Caco-2 (cell line): ENCODE results near the gene CD244. TPM values are rescaled to one million over a fixed set of nuclear protein-coding genes. Genes with fewer than 3 reads are reported as not detected.

Source experiments
- BruUV-seq: library from RNA; stranded (reverse); fragments of 400-500 nt; replicated peaks from 2 replicates; lab custom pipeline; 2021; lab: Mats Ljungman, UMichigan
- CTCF ChIA-PET: fragments of 300-600 bp; sonication (Branson Sonifier 250); formaldehyde crosslinking; loops from one replicate; lab custom pipeline; 2022; ENCODE audit warnings: antibody characterized with exemption; lab: Charles Lee
- POLR2A ChIA-PET: fragments of 300-600 bp; sonication (Branson Sonifier 250); formaldehyde crosslinking; loops from one replicate; lab custom pipeline; 2022; ENCODE audit warnings: antibody characterized with exemption; lab: Charles Lee
- DNase-seq, 2 experiments: peaks; one replicate each; pipeline versions ENCODE4 v3.0.0 to v3.0.0-alpha.2; 2020 to 2022
- H3K27me3 ChIP-seq: replicated peaks from 2 replicates; pipeline ENCODE4 v1.6.0; 2011; ENCODE audit warnings: low read length; ENCODE audit not compliant: control insufficient read depth, insufficient read depth
- H3K36me3 ChIP-seq: 2 replicates; pipeline ENCODE4 v1.5.1; 2011; ENCODE audit warnings: low read length; ENCODE audit not compliant: control insufficient read depth, insufficient read depth
- H3K4me1 ChIP-seq: fragments of 250-450 bp; sonication (Bioruptor Pico); 2 replicates; pipeline ENCODE4 v1.5.1; 2020; ENCODE audit warnings: mild to moderate bottlenecking
- H3K4me3 ChIP-seq: 2 replicates; pipeline ENCODE4 v1.5.1; 2011; ENCODE audit warnings: low read depth, mild to moderate bottlenecking, control low read depth, low read length
- H3K9me3 ChIP-seq: fragments of 250-450 bp; sonication (Bioruptor Pico); 2 replicates; pipeline ENCODE4 v1.5.1; 2020; ENCODE audit warnings: mild to moderate bottlenecking, moderate library complexity
- H3K27ac Mint-ChIP-seq: one replicate; pipeline ENCODE4 v1.8.0; 2022; ENCODE audit warnings: mixed read lengths; ENCODE audit not compliant: unreplicated experiment
- H3K27me3 Mint-ChIP-seq: one replicate; pipeline ENCODE4 v1.8.0; 2022; ENCODE audit warnings: mixed read lengths; ENCODE audit not compliant: insufficient read depth, unreplicated experiment
- H3K36me3 Mint-ChIP-seq: one replicate; pipeline ENCODE4 v1.8.0; 2022; ENCODE audit warnings: mild to moderate bottlenecking, mixed read lengths; ENCODE audit not compliant: insufficient read depth, unreplicated experiment
- H3K4me1 Mint-ChIP-seq: one replicate; pipeline ENCODE4 v1.8.0; 2022; ENCODE audit warnings: low read depth, mixed read lengths; ENCODE audit not compliant: unreplicated experiment
- H3K4me3 Mint-ChIP-seq: one replicate; pipeline ENCODE4 v1.8.0; 2022; ENCODE audit warnings: mild to moderate bottlenecking, moderate library complexity, mixed read lengths; ENCODE audit not compliant: unreplicated experiment
- H3K9me3 Mint-ChIP-seq: one replicate; pipeline ENCODE4 v1.8.0; 2022; ENCODE audit warnings: mixed read lengths; ENCODE audit not compliant: unreplicated experiment
- intact Hi-C: fragments of 100-400 bp; cut with micrococcal nuclease; formaldehyde crosslinking; loops from one replicate; pipeline ENCODE4 v1.10.0; 2022; ENCODE audit not compliant: unreplicated experiment
- total RNA-seq: library from RNA; stranded (reverse); gene quantifications from 2 replicates; pipeline ENCODE4 v1.2.3, GENCODE V29; 2022
- TF ChIP-seq, protein P1 (sequence below), 2 experiments: fragments of 200-600 bp in 1 of 2; IDR thresholded peaks; 1 replicate in 1 of 2; 2 replicates in 1 of 2; pipeline versions ENCODE4 v1.5.1 to v1.8.0; 2011 to 2022; ENCODE audit warnings: antibody characterized with exemption in 1 of 2, control low read depth in 1 of 2, inconsistent platforms in 1 of 2, low read depth in 1 of 2, low read length in 1 of 2, mild to moderate bottlenecking in 1 of 2, moderate library complexity in 1 of 2; ENCODE audit not compliant: insufficient read depth in 1 of 2, severe bottlenecking in 1 of 2, unreplicated experiment in 1 of 2

The CD244 gene
- total RNA-seq, 1 experiment from 2014 or later = 0.11 TPM

DNA sequence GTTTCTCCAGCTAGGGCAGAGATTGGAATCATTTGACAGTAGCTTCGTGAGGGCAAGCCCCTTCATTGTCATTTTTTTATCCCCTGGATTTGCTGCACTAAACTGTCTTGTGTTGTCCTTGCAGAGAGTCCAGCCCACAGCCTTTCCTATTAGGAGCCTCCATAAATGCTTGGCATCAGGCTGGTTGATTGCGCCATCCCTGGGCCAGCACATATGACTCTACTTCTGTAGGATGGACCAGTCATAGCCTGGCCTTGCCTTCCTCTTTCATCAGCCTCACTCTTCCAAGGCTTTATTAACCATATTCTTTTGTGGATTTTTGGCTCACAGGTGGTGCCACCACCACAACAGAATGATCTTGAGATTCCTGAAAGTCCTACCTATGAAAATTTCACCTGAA, 35.3 kb downstream of the CD244 start:
- DNase-seq = no peak
- no TSS peak for BruUV-seq
- intact Hi-C loops = no loop called here
- no peaks in the 10 kb centered on the region for H3K36me3 ChIP-seq
- no peak overlapping the region for H3K4me3 ChIP-seq
- no peak overlapping the region for H3K4me3 Mint-ChIP-seq
- POLR2A ChIA-PET = no interaction called here
- H3K9me3 Mint-ChIP-seq = no peaks in the 10 kb centered on the region
- H3K27me3 ChIP-seq = no peaks in the 10 kb centered on the region
- no peak overlapping the region for H3K27ac Mint-ChIP-seq
- CTCF ChIA-PET = no interaction called here
- TF ChIP-seq, protein P1, sequence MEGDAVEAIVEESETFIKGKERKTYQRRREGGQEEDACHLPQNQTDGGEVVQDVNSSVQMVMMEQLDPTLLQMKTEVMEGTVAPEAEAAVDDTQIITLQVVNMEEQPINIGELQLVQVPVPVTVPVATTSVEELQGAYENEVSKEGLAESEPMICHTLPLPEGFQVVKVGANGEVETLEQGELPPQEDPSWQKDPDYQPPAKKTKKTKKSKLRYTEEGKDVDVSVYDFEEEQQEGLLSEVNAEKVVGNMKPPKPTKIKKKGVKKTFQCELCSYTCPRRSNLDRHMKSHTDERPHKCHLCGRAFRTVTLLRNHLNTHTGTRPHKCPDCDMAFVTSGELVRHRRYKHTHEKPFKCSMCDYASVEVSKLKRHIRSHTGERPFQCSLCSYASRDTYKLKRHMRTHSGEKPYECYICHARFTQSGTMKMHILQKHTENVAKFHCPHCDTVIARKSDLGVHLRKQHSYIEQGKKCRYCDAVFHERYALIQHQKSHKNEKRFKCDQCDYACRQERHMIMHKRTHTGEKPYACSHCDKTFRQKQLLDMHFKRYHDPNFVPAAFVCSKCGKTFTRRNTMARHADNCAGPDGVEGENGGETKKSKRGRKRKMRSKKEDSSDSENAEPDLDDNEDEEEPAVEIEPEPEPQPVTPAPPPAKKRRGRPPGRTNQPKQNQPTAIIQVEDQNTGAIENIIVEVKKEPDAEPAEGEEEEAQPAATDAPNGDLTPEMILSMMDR (IDR thresholded peaks at IDR 0.05; ENCODE audit: insufficient read depth in 1 of 2, low read depth in 1 of 2, low read length in 1 of 2, severe bottlenecking in 1 of 2, unreplicated experiment in 1 of 2) = no peak
- H3K4me1 Mint-ChIP-seq = no peaks in the 10 kb centered on the region
- H3K9me3 ChIP-seq = no peaks in the 10 kb centered on the region
- H3K4me1 ChIP-seq = 0 out of 2 replicates have a peak, but pooled peaks cover 3% of the 10 kb centered on the region
- no peaks in the 10 kb centered on the region for H3K27me3 Mint-ChIP-seq
- H3K36me3 Mint-ChIP-seq = no peaks in the 10 kb centered on the region

DNA sequence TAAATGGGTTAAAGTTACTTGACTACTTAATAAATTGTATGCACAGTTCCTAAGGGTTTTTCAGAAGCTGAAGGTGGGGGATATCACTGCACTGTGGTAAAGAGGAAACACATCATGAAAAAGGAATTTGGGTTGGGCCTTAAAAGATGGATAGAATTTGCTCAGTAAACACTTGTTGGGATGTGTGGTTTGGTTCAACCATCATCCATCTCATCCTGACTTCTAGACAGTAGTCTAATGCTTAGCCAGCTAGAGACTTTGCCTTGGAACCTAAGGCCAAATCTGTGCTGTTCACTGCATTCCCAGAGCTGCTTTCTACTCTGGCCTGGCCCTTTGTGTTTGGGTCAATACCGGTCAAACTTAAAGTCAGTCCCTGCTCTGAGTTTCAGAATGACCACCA, 36.1 kb downstream of the CD244 start:
- BruUV-seq = no TSS peak

DNA sequence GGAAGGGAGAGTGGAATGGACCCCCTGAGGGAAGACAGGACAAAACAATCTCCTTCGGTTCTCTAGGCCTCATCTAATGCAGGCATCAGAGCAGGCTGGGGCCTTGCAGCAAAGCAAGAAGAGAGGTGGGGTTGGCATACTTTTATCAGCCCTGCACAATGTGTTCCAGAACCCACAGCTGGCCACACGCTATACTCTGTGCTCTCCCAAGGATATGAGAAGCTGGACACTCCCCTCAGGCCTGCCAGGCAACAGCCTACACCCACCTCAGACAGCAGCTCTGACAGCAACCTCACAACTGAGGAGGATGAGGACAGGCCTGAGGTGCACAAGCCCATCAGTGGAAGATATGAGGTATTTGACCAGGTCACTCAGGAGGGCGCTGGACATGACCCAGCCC, 39.4 kb downstream of the CD244 start:
- Mint-ChIP-seq H3K36me3 (no peaks in the 10 kb centered on the region), H3K27me3 (no peaks in the 10 kb centered on the region), H3K27ac (no peak overlapping the region), H3K9me3 (no peaks in the 10 kb centered on the region), H3K4me3 (no peak overlapping the region), H3K4me1 (no peaks in the 10 kb centered on the region)
- intact Hi-C loops = no loop called here
- POLR2A ChIA-PET = no interaction called here
- Histone ChIP-seq H3K9me3 (no peaks in the 10 kb centered on the region), H3K27me3 (no peaks in the 10 kb centered on the region), H3K36me3 (no peaks in the 10 kb centered on the region), H3K4me3 (no peak overlapping the region), H3K4me1 (0 out of 2 replicates have a peak, but pooled peaks cover 3% of the 10 kb centered on the region)
- CTCF ChIA-PET = no interaction called here
- BruUV-seq = no TSS peak
- DNase-seq = no peak
- TF ChIP-seq, protein P1 (IDR thresholded peaks at IDR 0.05; ENCODE audit: insufficient read depth in 1 of 2, low read depth in 1 of 2, low read length in 1 of 2, severe bottlenecking in 1 of 2, unreplicated experiment in 1 of 2) = no peak

More for the DNA sequence above, 36.1 kb downstream of the CD244 start:
- H3K27me3 Mint-ChIP-seq = no peaks in the 10 kb centered on the region
- no peaks in the 10 kb centered on the region for H3K27me3 ChIP-seq
- H3K36me3 Mint-ChIP-seq = no peaks in the 10 kb centered on the region
- ChIA-PET CTCF (no interaction called here), POLR2A (no interaction called here)
- no peak overlapping the region for H3K4me3 ChIP-seq
- 0 out of 2 replicates have a peak, but pooled peaks cover 3% of the 10 kb centered on the region for H3K4me1 ChIP-seq
- no peaks in the 10 kb centered on the region for H3K36me3 ChIP-seq
- H3K9me3 ChIP-seq = no peaks in the 10 kb centered on the region
- TF ChIP-seq, protein P1 (IDR thresholded peaks at IDR 0.05; ENCODE audit: insufficient read depth in 1 of 2, low read depth in 1 of 2, low read length in 1 of 2, severe bottlenecking in 1 of 2, unreplicated experiment in 1 of 2) = no peak
- no peaks in the 10 kb centered on the region for H3K9me3 Mint-ChIP-seq
- no peak overlapping the region for H3K27ac Mint-ChIP-seq
- intact Hi-C loops = no loop called here
- H3K4me1 Mint-ChIP-seq = no peaks in the 10 kb centered on the region
- H3K4me3 Mint-ChIP-seq = no peak overlapping the region
- DNase-seq = no peak
